Measurements from ENCODE around the gene FAM151A. TPM values are rescaled to one million over a fixed set of nuclear protein-coding genes. Genes with fewer than 3 reads are reported as not detected.

The FAM151A gene
- 10 to 100 TPM in 1 of 4 donors, 1 to 10 TPM in 3; 1.4 to 28.5 (median 7.1) TPM for total RNA-seq

- Histone ChIP-seq H3K36me3 (no peaks in the 10 kb centered on the region), H3K27me3 (no peaks in the 10 kb centered on the region), H3K9me3 (no peaks in the 10 kb centered on the region), H3K27ac (peak within 1 kb of the TSS in 3 of 4 donors; percentile 41 to 53 (median 46)), H3K4me3 (no peak within 1 kb of the TSS), H3K4me1 (peaks cover 0 to 10% (median 3%) of the 10 kb centered on the region in 4 donors)
- intact Hi-C loops (cut with DNase I; ENCODE audit: low total_unique reads) (no loop called here), in situ Hi-C loops (cut with MboI; ENCODE audit: low pct_ligation_motif_present in 1 of 4, low pct_unique_long_range_greater_than_20kb in 1 of 4, low sequenced_read_pairs in 3 of 4) (no loop called here)
- TF ChIP-seq POLR2AphosphoS5 (IDR thresholded peaks at IDR 0.05) (no peak), POLR2A (IDR thresholded peaks at IDR 0.05) (no peak), CTCF (IDR thresholded peaks at IDR 0.05) (no peak), EP300 (IDR thresholded peaks at IDR 0.05; ENCODE audit: low read depth) (no peak)
- no peak for DNase-seq
- 67 to 73% methylated on average over 6 to 18 of the region's 18 CpGs for WGBS, 2 donors (ENCODE audit: low coverage in 1 of 2)
Measured at GRCh38 chr1:54623216-54624007, at the start of gene FAM151A. Gene FAM151A, minus strand, starts transcription at chr1:54623525. Its CDS starts 130 bp downstream, at chr1:54623395.

- Histone ChIP-seq H3K4me1 (no peaks in the 10 kb centered on the region), H3K36me3 (no peaks in the 10 kb centered on the region), H3K27ac (no peak overlapping the region), H3K9me3 (no peaks in the 10 kb centered on the region), H3K27me3 (no peaks in the 10 kb centered on the region), H3K4me3 (no peak overlapping the region)
- WGBS, 2 donors (ENCODE audit: low coverage in 1 of 2), result 59 to 67% methylated on average over 4 to 6 of the region's 6 CpGs
- in situ Hi-C loops (cut with MboI; ENCODE audit: low pct_ligation_motif_present in 1 of 4, low pct_unique_long_range_greater_than_20kb in 1 of 4, low sequenced_read_pairs in 3 of 4) (loop anchor here in 1 of 4 donors (10.0 kb wide), 1 partner anchor 133 kb away; the partner anchor contains the start of gene TTC22), intact Hi-C loops (cut with DNase I; ENCODE audit: low total_unique reads) (loop anchor here (5.0 kb wide), 1 partner anchor 140 kb away; no protein-coding TSS in a partner anchor)
- TF ChIP-seq CTCF (IDR thresholded peaks at IDR 0.05), result peak; percentile 70 to 95 (median 91)
- TF ChIP-seq POLR2A (IDR thresholded peaks at IDR 0.05), result no peak
- TF ChIP-seq EP300 (IDR thresholded peaks at IDR 0.05; ENCODE audit: low read depth), result no peak
- DNase-seq, result peak; percentile 71
Measured at GRCh38 chr1:54671985-54672608, 48.8 kb upstream of the FAM151A start.

- intact Hi-C loops (cut with DNase I; ENCODE audit: low total_unique reads), result no loop called here
- 91% methylated on average over 2 of the region's 2 CpGs; no CpG with 5 or more reads in 1 of the 2 donors for WGBS, 2 donors (ENCODE audit: low coverage in 1 of 2)
- no peak overlapping the region for H3K27ac ChIP-seq
Measured at GRCh38 chr1:54668567-54668966, 45.2 kb upstream of the FAM151A start.

More at GRCh38 chr1:54668567-54668966, 45.2 kb upstream of the FAM151A start:
- DNase-seq, result no peak
- in situ Hi-C loops (cut with MboI; ENCODE audit: low pct_ligation_motif_present in 1 of 4, low pct_unique_long_range_greater_than_20kb in 1 of 4, low sequenced_read_pairs in 3 of 4), result loop anchor here in 1 of 4 donors (10.0 kb wide), 1 partner anchor 146 kb away; no protein-coding TSS in a partner anchor
- H3K36me3 ChIP-seq, result no peaks in the 10 kb centered on the region
- TF ChIP-seq POLR2A (IDR thresholded peaks at IDR 0.05), result no peak
- TF ChIP-seq EP300 (IDR thresholded peaks at IDR 0.05; ENCODE audit: low read depth), result no peak
- no peak for TF ChIP-seq CTCF (IDR thresholded peaks at IDR 0.05)
- no peaks in the 10 kb centered on the region for H3K9me3 ChIP-seq
- no peaks in the 10 kb centered on the region for H3K27me3 ChIP-seq
- no peaks in the 10 kb centered on the region for H3K4me1 ChIP-seq
- H3K4me3 ChIP-seq, result no peak overlapping the region

Measured in transverse colon (tissue), 4 donors.